H1 (cell line): Measurements from ENCODE around the gene BTBD3. TPM values are rescaled to one million over a fixed set of nuclear protein-coding genes. Genes with fewer than 3 reads are reported as not detected.

Source experiments
- CTCF ChIA-PET: fragments of 300-600 bp; sonication (Branson Sonifier 250); formaldehyde crosslinking; loops from one replicate; lab custom pipeline; 2021; ENCODE audit not compliant: partially characterized antibody; lab: Charles Lee
- POLR2A ChIA-PET: fragments of 300-600 bp; sonication (Branson Sonifier 250); formaldehyde crosslinking; loops from one replicate; lab custom pipeline; 2021; ENCODE audit warnings: inconsistent platforms; ENCODE audit not compliant: partially characterized antibody; lab: Charles Lee
- DNase-seq, 2 experiments: peaks; one replicate each; pipeline versions ENCODE4 v3.0.0 to v3.0.0-alpha.2; 2010 to 2022; ENCODE audit warnings: low spot score in 2 of 2, low read depth in 1 of 2, mixed read lengths in 1 of 2
- FAIRE-seq: peaks from 2 replicates; lab custom pipeline; 2011; peaks lifted over from hg19 to GRCh38; lab: Jason Lieb, UNC
- H2AFZ ChIP-seq: 2 replicates; pipeline ENCODE4 v1.8.1; 2012; ENCODE audit warnings: low read length, inconsistent platforms
- H2AK5ac ChIP-seq: 2 replicates; pipeline ENCODE4 v1.6.1; 2013; ENCODE audit warnings: low read depth, low read length
- H2BK120ac ChIP-seq: replicated peaks from 2 replicates; pipeline ENCODE3; 2013; ENCODE audit warnings: low read depth, low read length, inconsistent platforms
- H2BK12ac ChIP-seq: 2 replicates; pipeline ENCODE4 v1.6.1; 2013; ENCODE audit warnings: low read depth, low read length
- H2BK15ac ChIP-seq: 2 replicates; pipeline ENCODE4 v1.6.1; 2013; ENCODE audit warnings: low read length
- H2BK20ac ChIP-seq: 2 replicates; pipeline ENCODE4 v1.6.1; 2013; ENCODE audit warnings: low read length
- H2BK5ac ChIP-seq: 2 replicates; pipeline ENCODE4 v1.6.1; 2013; ENCODE audit warnings: low read depth, low read length
- H3K14ac ChIP-seq: 2 replicates; pipeline ENCODE4 v1.6.1; 2013; ENCODE audit warnings: inconsistent platforms; ENCODE audit not compliant: insufficient read length
- H3K18ac ChIP-seq: 2 replicates; pipeline ENCODE4 v1.6.1; 2013; ENCODE audit warnings: low read length; ENCODE audit errors: extremely low read depth
- H3K23ac ChIP-seq: 2 replicates; pipeline ENCODE4 v1.6.1; 2013; ENCODE audit warnings: inconsistent platforms; ENCODE audit not compliant: insufficient read length
- H3K23me2 ChIP-seq: 2 replicates; pipeline ENCODE4 v1.6.1; 2013; ENCODE audit warnings: low read depth, low read length
- H3K27ac ChIP-seq: 2 replicates; pipeline ENCODE4 v1.6.1; 2011; ENCODE audit warnings: low read depth, low read length, inconsistent platforms
- H3K27me3 ChIP-seq, 4 experiments: replicated peaks in 1 of 4; 1 replicate in 1 of 4; 2 replicates in 3 of 4; pipeline versions ENCODE4 v1.6.1 to v1.8.1; 2011 to 2013; ENCODE audit warnings: low read length in 3 of 4, mild to moderate bottlenecking in 3 of 4, inconsistent platforms in 2 of 4, mixed read lengths in 2 of 4, moderate library complexity in 1 of 4; ENCODE audit not compliant: control insufficient read depth in 3 of 4, insufficient read depth in 3 of 4; ENCODE audit errors: extremely low read depth in 1 of 4
- H3K36me3 ChIP-seq, 4 experiments: 2 replicates each; pipeline versions ENCODE4 v1.6.1 to v1.8.1; 2011 to 2013; ENCODE audit warnings: mild to moderate bottlenecking in 4 of 4, low read length in 3 of 4, moderate library complexity in 2 of 4, control low read depth in 1 of 4, inconsistent platforms in 1 of 4; ENCODE audit not compliant: insufficient read depth in 4 of 4, control insufficient read depth in 2 of 4
- H3K4ac ChIP-seq: replicated peaks from 2 replicates; pipeline ENCODE3; 2013; ENCODE audit warnings: low read length, low read depth, mixed read lengths, inconsistent platforms; ENCODE audit not compliant: insufficient read length
- H3K4me1 ChIP-seq, 4 experiments: replicated peaks in 1 of 4; 1 replicate in 1 of 4; 2 replicates in 3 of 4; pipeline versions ENCODE4 v1.6.1 to v1.8.1; 2011 to 2013; ENCODE audit warnings: low read length in 3 of 4, inconsistent platforms in 2 of 4, mixed read lengths in 1 of 4; ENCODE audit not compliant: insufficient read depth in 4 of 4, control insufficient read depth in 3 of 4
- H3K4me2 ChIP-seq, 2 experiments: 2 replicates each; pipeline versions ENCODE4 v1.6.1 to v1.8.1; 2011 to 2013; ENCODE audit warnings: low read depth in 2 of 2, low read length in 2 of 2, control low read depth in 1 of 2, inconsistent platforms in 1 of 2, mild to moderate bottlenecking in 1 of 2; ENCODE audit not compliant: insufficient read depth in 1 of 2
- H3K4me3 ChIP-seq, 4 experiments: fragments of 200-600, 300-600 bp in 1 of 4; sonication (generic), shearing (Covaris generic), sonication (Bioruptor Twin) in 1 of 4; 2 replicates each; pipeline versions ENCODE4 v1.5.1 to v1.8.1; 2011 to 2016; ENCODE audit warnings: low read length in 4 of 4, low read depth in 3 of 4, control low read depth in 2 of 4, inconsistent platforms in 2 of 4, mild to moderate bottlenecking in 2 of 4, mixed read lengths in 1 of 4, moderate library complexity in 1 of 4; ENCODE audit not compliant: insufficient read depth in 2 of 4; ENCODE audit errors: extremely low read depth in 1 of 4
- H3K56ac ChIP-seq: replicated peaks from 2 replicates; pipeline ENCODE3; 2013; ENCODE audit warnings: low read depth, mild to moderate bottlenecking, mixed read lengths, low read length, inconsistent platforms; ENCODE audit not compliant: insufficient read length
- H3K79me1 ChIP-seq: 2 replicates; pipeline ENCODE4 v1.6.1; 2013; ENCODE audit warnings: low read depth, low read length, control low read depth
- H3K79me2 ChIP-seq, 2 experiments: 2 replicates each; pipeline versions ENCODE4 v1.6.1 to v1.8.1; 2012 to 2013; ENCODE audit warnings: low read length in 2 of 2, mild to moderate bottlenecking in 2 of 2, inconsistent platforms in 1 of 2; ENCODE audit not compliant: insufficient read depth in 2 of 2, control insufficient read depth in 1 of 2
- H3K9ac ChIP-seq, 4 experiments: replicated peaks in 1 of 4; 1 replicate in 1 of 4; 2 replicates in 3 of 4; pipeline versions ENCODE4 v1.6.1 to v1.8.1; 2011 to 2013; ENCODE audit warnings: low read depth in 3 of 4, low read length in 3 of 4, control low read depth in 2 of 4, mild to moderate bottlenecking in 2 of 4, moderate library complexity in 2 of 4, inconsistent platforms in 1 of 4; ENCODE audit errors: extremely low read depth in 1 of 4
- H3K9me3 ChIP-seq, 2 experiments: 2 replicates each; pipeline versions ENCODE4 v1.6.1 to v1.8.1; 2012 to 2013; ENCODE audit warnings: mild to moderate bottlenecking in 2 of 2, moderate library complexity in 2 of 2, control low read depth in 1 of 2, inconsistent platforms in 1 of 2, low read depth in 1 of 2, low read length in 1 of 2, mixed read lengths in 1 of 2; ENCODE audit not compliant: insufficient read depth in 2 of 2
- H4K20me1 ChIP-seq, 2 experiments: replicated peaks in 1 of 2; 2 replicates each; pipeline versions ENCODE3 to v1.8.1; 2011 to 2013; ENCODE audit warnings: inconsistent platforms in 2 of 2, low read length in 2 of 2, mild to moderate bottlenecking in 1 of 2; ENCODE audit not compliant: insufficient read depth in 2 of 2, control insufficient read depth in 1 of 2
- H4K5ac ChIP-seq: 2 replicates; pipeline ENCODE4 v1.6.1; 2013; ENCODE audit warnings: low read length, low read depth, mixed read lengths, inconsistent platforms; ENCODE audit not compliant: insufficient read length
- H4K8ac ChIP-seq: 2 replicates; pipeline ENCODE4 v1.8.0; 2013; ENCODE audit warnings: mild to moderate bottlenecking, moderate library complexity, low read length, inconsistent platforms; ENCODE audit not compliant: insufficient read depth; ENCODE audit errors: extremely low read depth
- H4K91ac ChIP-seq: replicated peaks from 2 replicates; pipeline ENCODE3; 2013; ENCODE audit warnings: low read length, mixed read lengths, inconsistent platforms; ENCODE audit not compliant: insufficient read length
- CEBPB ChIP-seq: IDR thresholded peaks from 2 replicates; pipeline ENCODE4 v1.6.1; 2012; ENCODE audit warnings: low read depth, low read length
- HDAC2 ChIP-seq, 2 experiments: fragments of 300-600 bp in 1 of 2; sonication (generic) in 1 of 2; IDR thresholded peaks; 2 replicates each; pipeline ENCODE4 v1.6.1; 2011 to 2012; ENCODE audit warnings: low read depth in 2 of 2, low read length in 2 of 2, mild to moderate bottlenecking in 2 of 2, moderate library complexity in 2 of 2, borderline replicate concordance in 1 of 2, inconsistent platforms in 1 of 2
- KDM4A ChIP-seq: IDR thresholded peaks from one replicate; pipeline ENCODE4 v1.7.1; 2012; ENCODE audit warnings: low read depth, mild to moderate bottlenecking, moderate library complexity, low read length, inconsistent platforms; ENCODE audit not compliant: severe bottlenecking
- NRF1 ChIP-seq: IDR thresholded peaks from 2 replicates; pipeline ENCODE4 v1.6.1; 2011; ENCODE audit warnings: mild to moderate bottlenecking, low read depth, low read length, improper control_type of control experiment
- POLR2A ChIP-seq, 2 experiments: IDR thresholded peaks; 1 replicate in 1 of 2; 2 replicates in 1 of 2; pipeline ENCODE4 v1.6.1; 2011; ENCODE audit warnings: low read depth in 2 of 2, low read length in 2 of 2, mild to moderate bottlenecking in 2 of 2; ENCODE audit errors: control extremely low read depth in 1 of 2
- POLR2AphosphoS5 ChIP-seq: IDR thresholded peaks from 2 replicates; pipeline ENCODE4 v1.6.1; 2011; ENCODE audit warnings: low read depth, low read length
- SAP30 ChIP-seq: fragments of 300-600 bp; sonication (generic); IDR thresholded peaks from 2 replicates; pipeline ENCODE4 v1.7.1; 2012; ENCODE audit warnings: low read length, moderate library complexity, mild to moderate bottlenecking, inconsistent platforms; ENCODE audit not compliant: insufficient read depth, insufficient replicate concordance
- TAF1 ChIP-seq: IDR thresholded peaks from 2 replicates; pipeline ENCODE4 v1.6.1; 2011; ENCODE audit warnings: mild to moderate bottlenecking, low read depth, low read length
- TAF7 ChIP-seq: optimal IDR thresholded peaks from 2 replicates; pipeline ENCODE3; 2011; ENCODE audit warnings: low read depth, mild to moderate bottlenecking, inconsistent platforms, low read length, moderate library complexity, borderline replicate concordance
- YY1 ChIP-seq: IDR thresholded peaks from 2 replicates; pipeline ENCODE4 v1.6.1; 2011; ENCODE audit warnings: low read depth, mild to moderate bottlenecking, low read length
- WGBS, 2 experiments: shearing (Covaris generic) in 1 of 2; methylation state at CpG; one replicate each; pipeline versions ENCODE4 v1.1.6 to v1.1.7; 2013 to 2015; ENCODE audit warnings: low lambda C conversion rate in 2 of 2, mixed read lengths in 2 of 2, inconsistent platforms in 1 of 2, low coverage in 1 of 2, missing lambda C conversion rate in 1 of 2; ENCODE audit not compliant: insufficient replicate concordance in 2 of 2, insufficient coverage in 1 of 2, insufficient read length in 1 of 2; ENCODE audit errors: extremely low coverage in 1 of 2, missing lambda C conversion rate in 1 of 2; 5-methylcytosine and 5-hydroxymethylcytosine counted together
- polyA plus RNA-seq, 7 experiments: library from polyadenylated mRNA; depleted of rRNA in 3 of 7; stranded (reverse) in 5 of 7; unstranded in 2 of 7; fragments of >200 nt in 5 of 7; fragments of 200-250 nt in 2 of 7; gene quantifications; 1 replicate in 5 of 7; 2 replicates in 1 of 7; 4 replicates in 1 of 7; pipeline versions ENCODE4 v1.2.1 to v1.2.3, GENCODE V29; 2011 to 2013; ENCODE audit warnings: missing spikeins in 2 of 7, mixed read lengths in 2 of 7
- total RNA-seq: library from RNA; stranded (reverse); fragmentation: NEBNext Ultra II Directional; extraction: Animal tissue kit (Norgen Biotek cat#: 25700); gene quantifications from 2 replicates; pipeline ENCODE4 v1.2.1, GENCODE V29; 2021
- TF ChIP-seq, protein P1 (sequence below): IDR thresholded peaks from 2 replicates; pipeline ENCODE4 v1.6.1; 2012; ENCODE audit warnings: inconsistent platforms

Gene BTBD3
- total and polyA plus RNA-seq, 2 of the 8 experiments (the other 6 are each of a cell fraction or from before 2014, with no cell fraction given) = 36.7 to 45.5 TPM

- Histone ChIP-seq H2BK5ac (peak overlapping the region; percentile 50; the same call in 1 of the 2 replicates), H3K79me2 (peaks cover 12 to 39% of the 10 kb centered on the region in 2 experiments; a peak in 3 of 4 replicates), H3K27ac (peak overlapping the region; percentile 54; the same call in 1 of the 2 replicates), H3K36me3 (no peaks in the 10 kb centered on the region; a peak in 1 of 8 replicates), H3K9ac (peak overlapping the region; percentile 46 to 78 (median 68)), H3K27me3 (no peaks in the 10 kb centered on the region; a peak in 2 of 7 replicates), H3K14ac (no peak overlapping the region), H3K4me3 (peak overlapping the region; percentile 76 to 92 (median 82)), H2AK5ac (no peak overlapping the region), H3K56ac (no peak overlapping the region), H3K9me3 (no peaks in the 10 kb centered on the region), H2BK120ac (peak overlapping the region; percentile 60), H4K5ac (no peak overlapping the region), H3K4me1 (peaks cover 4 to 7% (median 6%) of the 10 kb centered on the region in 4 experiments; a peak in 4 of 7 replicates), H3K23ac (no peak overlapping the region), H3K4ac (no peak overlapping the region), H2BK12ac (no peak overlapping the region), H4K8ac (peak overlapping the region; percentile 89; the same call in 1 of the 2 replicates), H4K91ac (peak overlapping the region; percentile 77), H3K18ac (no peak overlapping the region; the same call in 1 of the 2 replicates), H2BK20ac (no peak overlapping the region), H2AFZ (peak overlapping the region; percentile 98), H4K20me1 (peaks cover 0 to 4% of the 10 kb centered on the region in 2 experiments), H2BK15ac (no peak overlapping the region), H3K79me1 (peaks cover 3% of the 10 kb centered on the region), H3K23me2 (peaks cover 10% of the 10 kb centered on the region), H3K4me2 (peak overlapping the region; percentile 83 to 99)
- DNase-seq (peak; percentile 89 to 92), FAIRE-seq (peak; percentile 32)
- 2% methylated on average over 42 of the region's 69 CpGs; no CpG with 5 or more reads in 1 of the 2 experiments for WGBS, 2 experiments
- POLR2A ChIA-PET = interaction anchor here (0.6 kb wide), 1 partner anchor 17 kb away, joined by 3 read pairs; no protein-coding TSS in a partner anchor
- TF ChIP-seq SAP30 (no peak), TAF7 (peak; percentile 56), KDM4A (no peak), TAF1 (peak; percentile 68), POLR2A (IDR thresholded peaks at IDR 0.05; ENCODE audit: control extremely low read depth in 1 of 2, low read depth in 2 of 2, low read length in 2 of 2) (peak; percentile 54 to 63), YY1 (peak; percentile 70), NRF1 (peak; percentile 31), POLR2AphosphoS5 (peak; percentile 39; the same call in 1 of the 2 replicates), HDAC2 (IDR thresholded peaks at IDR 0.05; ENCODE audit: borderline replicate concordance in 1 of 2, low read depth in 2 of 2, low read length in 2 of 2) (0 out of 4 replicates have a peak, but pooled peaks of 1 of the 2 experiments have one; percentile 25), CEBPB (no peak)
- TF ChIP-seq, protein P1, sequence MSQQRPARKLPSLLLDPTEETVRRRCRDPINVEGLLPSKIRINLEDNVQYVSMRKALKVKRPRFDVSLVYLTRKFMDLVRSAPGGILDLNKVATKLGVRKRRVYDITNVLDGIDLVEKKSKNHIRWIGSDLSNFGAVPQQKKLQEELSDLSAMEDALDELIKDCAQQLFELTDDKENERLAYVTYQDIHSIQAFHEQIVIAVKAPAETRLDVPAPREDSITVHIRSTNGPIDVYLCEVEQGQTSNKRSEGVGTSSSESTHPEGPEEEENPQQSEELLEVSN = peak; percentile 72
- CTCF ChIA-PET = no interaction called here
Observed at GRCh38 chr20:11890331-11891076, 27.2 kb upstream of the BTBD3 start.
